Keratinocyte (primary cell): Measurements from ENCODE around the gene SH3PXD2A. TPM values are rescaled to one million over a fixed set of nuclear protein-coding genes. Genes with fewer than 3 reads are reported as not detected.

Source experiments
- DNase-seq: peaks from one replicate; pipeline ENCODE4 v3.0.0-alpha.2; 2011; ENCODE audit warnings: low read depth, missing footprints, low spot score
- FAIRE-seq: peaks from 2 replicates; lab custom pipeline; 2011; peaks lifted over from hg19 to GRCh38; lab: Jason Lieb, UNC
- H2AFZ ChIP-seq: 2 replicates; pipeline ENCODE4 v1.6.0; 2012; ENCODE audit warnings: low read length, control low read depth, inconsistent platforms; ENCODE audit not compliant: control insufficient read depth
- H3K27ac ChIP-seq: 2 replicates; pipeline ENCODE4 v1.5.1; 2011; ENCODE audit warnings: low read length; ENCODE audit not compliant: control insufficient read depth, insufficient read depth
- H3K27me3 ChIP-seq: 3 replicates; pipeline ENCODE4 v1.6.0; 2011; ENCODE audit warnings: low read length; ENCODE audit not compliant: control insufficient read depth, insufficient read depth; ENCODE audit errors: extremely low read depth
- H3K36me3 ChIP-seq, 2 experiments: 2 replicates in 1 of 2; 3 replicates in 1 of 2; pipeline ENCODE4 v1.5.1; 2011; ENCODE audit warnings: low read length in 2 of 2, mild to moderate bottlenecking in 1 of 2; ENCODE audit not compliant: control insufficient read depth in 2 of 2, insufficient read depth in 2 of 2; ENCODE audit errors: extremely low read depth in 1 of 2
- H3K4me1 ChIP-seq: 3 replicates; pipeline ENCODE4 v1.5.1; 2011; ENCODE audit warnings: low read length; ENCODE audit not compliant: control insufficient read depth, insufficient read depth; ENCODE audit errors: extremely low read depth
- H3K4me2 ChIP-seq: 3 replicates; pipeline ENCODE4 v1.6.0; 2011; ENCODE audit warnings: low read depth, low read length; ENCODE audit not compliant: control insufficient read depth, insufficient read depth; ENCODE audit errors: extremely low read depth
- H3K4me3 ChIP-seq, 3 experiments: fragments of 200-600 bp in 1 of 3; sonication (generic) in 1 of 3; 2 replicates in 2 of 3; 3 replicates in 1 of 3; pipeline ENCODE4 v1.5.1; 2011 to 2016; ENCODE audit warnings: low read length in 3 of 3, mild to moderate bottlenecking in 3 of 3, control low read depth in 2 of 3, inconsistent platforms in 1 of 3, low read depth in 1 of 3, mixed read lengths in 1 of 3, mixed run types in 1 of 3, moderate library complexity in 1 of 3; ENCODE audit not compliant: control insufficient read depth in 2 of 3, insufficient read depth in 2 of 3; ENCODE audit errors: extremely low read depth in 1 of 3
- H3K79me2 ChIP-seq: 2 replicates; pipeline ENCODE4 v1.6.0; 2012; ENCODE audit warnings: low read length; ENCODE audit not compliant: control insufficient read depth, insufficient read depth
- H3K9ac ChIP-seq: 3 replicates; pipeline ENCODE4 v1.6.0; 2011; ENCODE audit warnings: low read length; ENCODE audit not compliant: control insufficient read depth, insufficient read depth; ENCODE audit errors: extremely low read depth
- H3K9me1 ChIP-seq: 3 replicates; pipeline ENCODE4 v1.6.0; 2011; ENCODE audit warnings: low read length; ENCODE audit not compliant: control insufficient read depth, insufficient read depth; ENCODE audit errors: extremely low read depth
- H3K9me3 ChIP-seq: 2 replicates; pipeline ENCODE4 v1.5.1; 2012; ENCODE audit warnings: low read depth, low read length; ENCODE audit not compliant: control insufficient read depth
- H4K20me1 ChIP-seq: 3 replicates; pipeline ENCODE4 v1.6.0; 2011; ENCODE audit warnings: low read length; ENCODE audit not compliant: control insufficient read depth, insufficient read depth; ENCODE audit errors: extremely low read depth
- CTCF ChIP-seq, 3 experiments: IDR thresholded peaks in 1 of 3; conservative IDR thresholded peaks in 1 of 3; optimal IDR thresholded peaks in 1 of 3; 2 replicates in 2 of 3; 3 replicates in 1 of 3; pipeline versions ENCODE3 to v1.5.1; 2011; ENCODE audit warnings: low read length in 3 of 3, mild to moderate bottlenecking in 3 of 3, moderate library complexity in 2 of 3, control low read depth in 1 of 3, inconsistent platforms in 1 of 3; ENCODE audit not compliant: insufficient read depth in 2 of 3; ENCODE audit errors: extremely low read depth in 1 of 3
- EZH2 ChIP-seq: IDR thresholded peaks from one replicate; pipeline ENCODE4 v1.6.1; 2012; ENCODE audit warnings: inconsistent platforms, mild to moderate bottlenecking, low read length, moderate library complexity
- dilution Hi-C: fragments of 300-500 bp; cut with MboI; formaldehyde crosslinking; loops from one replicate; pipeline ENCODE4 v1.7.0; 2020; ENCODE audit warnings: low sequenced_read_pairs; ENCODE audit not compliant: extremely low pct_ligation_motif_present
- polyA plus RNA-seq, 5 experiments: library from polyadenylated mRNA; depleted of rRNA in 3 of 5; stranded (reverse) in 3 of 5; stranded (forward) in 1 of 5; unstranded in 1 of 5; fragments of >200 nt; gene quantifications; 1 replicate in 1 of 5; 2 replicates in 3 of 5; 3 replicates in 1 of 5; pipeline versions ENCODE4 v1.2.1 to v1.2.3, GENCODE V29; 2011 to 2012; ENCODE audit warnings: missing spikeins in 2 of 5, low read depth in 1 of 5, low replicate concordance in 1 of 5

SH3PXD2A gene
- polyA plus RNA-seq, 1 donor (not counting 4 experiments of a cell fraction or from before 2014, with no cell fraction given), result 33.9 TPM

GRCh38 chr10:103706047-103706446 is 149.3 kb downstream of the SH3PXD2A start:
- FAIRE-seq (no peak), DNase-seq (no peak)
- dilution Hi-C loops, result no loop called here
- H3K79me2 ChIP-seq, result peaks cover 38% of the 10 kb centered on the region
- TF ChIP-seq EZH2 (no peak), CTCF (optimal IDR thresholded peaks at IDR 0.05 in 1 of 3, IDR thresholded peaks at IDR 0.05 in 1 of 3, conservative IDR thresholded peaks at IDR 0.05 in 1 of 3; ENCODE audit: extremely low read depth in 1 of 3, insufficient read depth in 2 of 3, low read length in 3 of 3) (no peak)
- H3K4me2 ChIP-seq, result no peak overlapping the region
- H3K9me3 ChIP-seq, result no peaks in the 10 kb centered on the region
- no peak overlapping the region for H3K27ac ChIP-seq
- H2AFZ ChIP-seq, result no peak overlapping the region
- peaks cover 13% of the 10 kb centered on the region for H3K4me1 ChIP-seq
- no peak overlapping the region for H3K9ac ChIP-seq
- H3K27me3 ChIP-seq, result no peaks in the 10 kb centered on the region
- no peaks in the 10 kb centered on the region for H3K9me1 ChIP-seq
- peaks cover 9% of the 10 kb centered on the region for H4K20me1 ChIP-seq
- H3K36me3 ChIP-seq, result peaks cover 31 to 38% of the 10 kb centered on the region in 2 experiments
- H3K4me3 ChIP-seq, result no peak overlapping the region

DNA sequence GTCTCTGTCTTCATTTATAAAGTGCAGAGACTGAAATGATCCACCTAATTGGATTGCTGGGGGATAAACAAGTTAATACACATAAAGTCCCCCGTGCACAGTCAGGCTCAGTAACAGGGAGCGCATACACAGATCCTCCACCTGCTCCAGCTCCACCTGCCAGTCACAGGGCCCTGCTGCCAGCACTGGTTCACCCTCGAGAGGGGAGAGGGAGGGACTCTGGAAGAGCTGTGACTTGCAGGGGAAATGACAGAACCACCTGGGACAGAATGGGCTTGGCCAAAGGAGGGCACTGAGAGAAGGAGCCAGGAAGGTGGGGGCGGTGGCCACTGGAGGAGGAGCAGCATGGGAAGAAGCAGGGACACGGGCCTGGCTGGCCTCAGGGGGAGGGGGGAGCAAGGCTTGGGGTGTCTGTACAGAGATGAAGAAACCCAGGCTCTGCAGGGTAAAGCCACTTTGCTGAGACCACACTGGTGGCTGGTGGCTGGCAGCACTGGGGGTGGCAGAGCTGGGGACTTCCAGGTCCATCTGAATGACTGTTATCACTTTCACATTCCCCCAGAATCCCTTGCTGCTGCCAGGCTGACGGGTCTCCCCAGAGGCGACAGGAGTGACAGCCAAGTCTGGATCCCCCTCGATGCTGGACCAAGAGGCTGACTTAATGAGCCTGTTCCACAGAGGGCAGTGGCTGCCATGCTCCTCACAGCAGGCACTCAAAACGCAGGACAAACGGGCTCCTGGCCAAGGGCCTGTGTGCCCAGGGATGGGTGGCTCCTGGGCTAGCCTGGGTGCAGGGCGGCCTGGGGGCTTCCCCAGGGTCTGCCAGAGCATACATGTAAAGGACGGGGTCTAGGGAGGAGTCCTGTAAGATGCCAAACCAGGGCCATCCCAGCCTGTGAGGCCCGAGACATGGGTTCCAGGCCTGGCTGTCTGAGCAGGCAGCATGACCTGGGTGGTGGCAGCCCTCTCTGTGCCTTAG is 151.1 kb downstream of the SH3PXD2A start:
- Histone ChIP-seq H3K27me3 (no peaks in the 10 kb centered on the region), H3K79me2 (peaks cover 37% of the 10 kb centered on the region), H3K4me1 (peaks cover 9% of the 10 kb centered on the region), H3K27ac (no peak overlapping the region), H2AFZ (no peak overlapping the region), H3K9me3 (no peaks in the 10 kb centered on the region), H4K20me1 (peaks cover 1% of the 10 kb centered on the region), H3K9ac (no peak overlapping the region), H3K9me1 (no peaks in the 10 kb centered on the region), H3K4me2 (no peak overlapping the region), H3K4me3 (no peak overlapping the region), H3K36me3 (peaks cover 39 to 45% of the 10 kb centered on the region in 2 experiments)
- dilution Hi-C loops, result no loop called here
- FAIRE-seq (no peak), DNase-seq (no peak)
- TF ChIP-seq EZH2 (no peak), CTCF (optimal IDR thresholded peaks at IDR 0.05 in 1 of 3, IDR thresholded peaks at IDR 0.05 in 1 of 3, conservative IDR thresholded peaks at IDR 0.05 in 1 of 3; ENCODE audit: extremely low read depth in 1 of 3, insufficient read depth in 2 of 3, low read length in 3 of 3) (no peak)
